Measurements from ENCODE around the gene SREBF1.

The SREBF1 gene

DNA sequence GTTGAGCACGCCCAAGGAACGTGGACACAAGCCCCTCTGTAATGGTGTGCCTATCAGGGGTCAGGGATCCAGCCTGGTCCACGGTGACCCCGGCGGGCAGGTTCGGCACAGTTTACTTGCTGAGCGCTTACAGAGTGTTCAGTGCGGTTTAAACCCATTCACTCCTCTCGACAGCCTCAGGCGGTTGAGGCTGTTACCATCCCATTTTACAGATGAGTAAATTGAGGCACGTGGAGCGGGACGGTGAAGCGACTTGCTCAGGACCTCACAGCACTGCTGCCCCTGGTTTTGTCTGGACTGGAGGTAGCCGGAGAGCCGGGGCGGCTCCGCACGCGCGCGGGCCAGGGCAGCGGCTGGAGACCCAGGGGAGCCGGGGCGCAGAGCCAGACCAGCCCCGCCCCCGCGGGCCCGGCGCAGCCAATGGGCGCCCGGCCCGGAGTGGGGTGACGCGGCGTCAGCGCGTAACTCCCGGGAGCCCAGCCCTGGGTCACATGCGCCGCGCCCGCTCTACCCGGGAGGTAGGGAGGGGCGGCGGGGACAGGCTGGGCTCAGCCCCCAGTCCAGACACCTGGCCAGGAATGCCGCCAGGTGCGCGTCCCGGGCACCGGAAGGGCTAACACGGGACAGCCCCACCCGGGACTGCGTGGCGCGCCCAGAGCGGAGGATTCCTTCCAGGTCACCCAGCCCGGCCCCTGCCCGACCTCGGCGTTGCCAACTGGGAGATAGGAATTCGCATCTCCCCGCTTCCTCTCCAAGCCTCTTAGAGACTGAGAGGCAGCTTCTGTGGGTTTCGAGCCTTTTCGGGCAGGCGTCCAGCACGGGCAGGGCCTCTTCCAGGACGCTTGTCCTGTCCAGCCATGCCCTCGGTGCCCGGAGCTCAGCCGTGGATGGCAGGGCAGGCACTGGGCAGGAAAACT is 3.3 kb upstream of the SREBF1 start:
- peak; percentile 99 for DNase-seq

DNA sequence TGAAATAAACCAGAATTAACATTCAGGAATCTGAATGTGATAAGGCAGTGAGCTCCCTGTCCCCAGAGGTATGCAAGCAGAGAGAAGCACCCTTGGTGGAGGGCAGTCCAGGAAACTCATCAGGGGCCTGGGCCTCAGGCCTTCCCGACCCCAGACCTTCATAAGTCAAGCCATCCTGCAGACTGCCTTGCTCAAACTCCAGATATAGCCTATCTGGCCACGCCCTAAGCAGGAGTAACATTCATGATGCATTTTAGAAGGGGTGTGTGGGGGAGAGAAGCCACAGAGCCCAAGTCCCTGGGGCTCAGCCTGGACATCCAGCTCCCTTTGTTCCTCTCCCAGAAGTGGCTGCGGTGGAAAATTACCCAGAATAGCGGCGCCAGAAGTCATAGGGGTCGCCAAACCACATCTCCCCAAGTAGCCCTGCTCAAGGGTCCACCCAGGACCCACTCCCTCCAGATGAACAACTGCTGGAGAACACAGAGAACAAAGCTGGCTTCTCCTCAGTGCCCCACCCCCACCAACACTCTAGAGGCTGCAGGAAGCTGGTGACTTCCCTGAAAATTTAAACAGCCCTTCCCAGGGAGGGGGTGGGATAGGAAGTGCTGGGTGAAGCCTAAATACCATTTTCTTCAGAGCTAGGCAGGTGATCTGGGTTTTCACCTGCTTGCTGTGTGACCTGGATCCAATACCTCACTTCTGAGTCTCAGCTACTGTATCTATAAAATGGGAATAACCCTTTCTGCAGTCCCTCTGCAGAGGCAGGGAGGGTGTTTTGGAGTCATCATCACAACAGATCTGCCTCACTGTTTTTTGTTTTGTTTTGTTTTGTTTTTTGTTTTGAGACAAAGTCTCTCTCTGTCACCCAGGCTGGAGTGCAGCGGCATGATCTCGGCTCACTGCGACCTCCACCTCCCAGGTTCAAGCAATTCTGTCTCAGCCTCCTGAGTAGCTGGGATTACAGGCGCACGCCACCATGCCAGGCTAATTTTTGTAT is 1.5 kb upstream of the SREBF1 start:
- peak; percentile 96 for DNase-seq

DNA sequence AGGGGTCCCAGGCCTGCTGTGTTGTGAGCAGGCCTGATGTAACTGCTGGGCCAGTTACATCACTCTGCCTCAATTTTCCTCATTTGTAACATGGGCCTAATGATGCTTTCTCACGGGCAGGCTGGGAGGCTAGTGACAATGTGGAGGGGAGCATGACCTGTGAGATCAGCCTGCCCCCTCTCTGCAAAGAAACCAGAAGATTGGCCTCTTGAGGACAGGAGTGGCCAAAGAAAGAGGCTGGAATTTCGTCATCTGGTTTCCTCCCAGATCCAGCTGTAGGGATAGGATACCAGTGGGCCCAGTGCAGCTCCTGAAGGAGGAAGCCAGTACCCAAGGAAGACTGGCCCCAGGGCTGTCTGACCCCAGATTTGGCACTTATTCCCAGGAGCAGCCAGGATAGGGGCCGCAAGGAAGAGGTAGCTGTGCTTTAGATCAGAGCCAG is 615 bp upstream of the SREBF1 start:
- peak; percentile 94 for DNase-seq

DNA sequence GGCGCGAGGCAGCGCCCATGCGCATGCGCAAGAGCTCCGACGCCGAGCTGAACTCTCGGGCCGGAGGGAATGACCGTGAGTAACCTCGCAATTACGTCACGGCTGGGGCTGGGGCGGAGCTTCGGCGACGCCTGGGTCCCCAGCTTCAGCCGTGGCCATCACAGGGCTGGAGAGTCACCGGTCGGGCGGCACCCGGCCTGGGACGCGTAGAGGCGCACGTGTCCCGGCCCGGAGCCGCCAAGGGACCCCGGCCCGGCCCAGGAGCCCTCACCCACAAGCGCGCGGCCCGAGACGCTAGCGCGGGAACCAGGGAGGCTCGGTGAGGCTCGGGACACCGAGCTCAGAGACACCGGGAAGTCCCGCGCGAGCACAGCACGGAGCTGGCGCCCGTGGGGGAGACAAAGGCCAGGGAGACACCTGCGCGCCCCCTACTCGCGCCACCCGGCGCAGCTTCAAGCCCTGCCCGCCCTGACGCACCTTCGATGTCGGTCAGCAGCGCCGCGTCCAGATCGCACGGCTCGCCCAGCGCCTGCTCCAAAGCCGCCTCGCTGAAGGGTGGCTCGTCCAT is 452 bp downstream of the SREBF1 start:
- DNase-seq: peak; percentile 99

DNA sequence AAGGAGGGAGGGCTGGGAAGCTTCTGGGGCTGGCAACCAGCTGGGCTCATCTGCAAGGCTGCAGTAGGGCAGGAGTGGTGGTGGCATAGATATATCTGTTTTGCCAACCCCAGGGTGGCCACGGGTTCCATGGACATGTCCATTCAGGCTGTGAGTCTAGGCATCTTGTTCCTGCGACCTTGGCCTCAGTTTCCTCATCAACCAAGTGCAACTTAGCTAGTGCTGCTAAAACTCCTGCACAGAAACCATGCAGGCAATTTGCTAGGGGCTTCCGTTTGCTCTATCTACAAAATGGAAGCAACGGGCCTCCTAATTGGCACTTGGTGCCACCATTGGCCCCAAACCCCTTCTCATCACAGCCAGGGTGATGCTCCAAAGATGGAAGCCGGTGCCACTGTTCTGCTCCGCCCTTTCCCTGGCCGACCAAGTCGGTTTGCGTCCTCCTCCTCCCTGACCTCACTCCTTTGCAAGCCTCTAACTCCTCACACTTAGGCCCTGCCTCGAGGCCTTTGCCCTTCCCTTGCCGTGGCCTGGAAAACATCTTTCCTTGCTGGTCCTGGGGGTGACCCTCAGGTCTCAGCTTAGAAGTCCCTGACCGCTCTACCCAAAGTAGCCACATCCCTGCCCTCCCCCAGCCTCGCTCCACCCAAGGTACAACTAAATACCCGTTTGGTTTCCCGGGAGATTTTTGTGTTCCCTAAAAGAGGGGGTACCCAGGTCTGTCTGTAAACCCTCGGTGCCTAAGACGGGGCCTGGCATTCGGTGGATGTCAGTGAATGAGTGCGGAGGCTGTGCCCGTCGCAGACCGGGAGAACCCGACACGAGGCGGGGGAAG is 1.2 kb downstream of the SREBF1 start:
- no peak for DNase-seq

DNA sequence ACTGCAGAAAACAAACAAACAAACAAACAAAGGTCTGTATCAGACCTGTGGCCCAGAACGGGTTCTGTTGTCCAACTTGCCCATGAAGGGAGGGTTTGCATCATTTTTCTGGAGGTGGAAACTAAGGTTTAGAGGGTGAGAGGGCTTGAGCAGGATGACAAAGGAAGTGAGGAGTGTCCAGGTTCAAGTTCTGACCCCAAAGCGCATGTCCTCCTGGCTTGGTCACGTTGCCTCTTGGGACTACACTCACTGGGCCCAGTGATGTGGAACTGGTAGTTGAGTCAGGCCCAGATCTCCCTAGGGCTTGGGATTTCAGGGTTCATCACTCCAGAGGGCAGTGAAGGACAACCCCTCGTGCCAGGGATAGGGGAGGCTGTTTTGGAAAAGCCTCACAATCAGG is 1.8 kb downstream of the SREBF1 start:
- no peak for DNase-seq

DNA sequence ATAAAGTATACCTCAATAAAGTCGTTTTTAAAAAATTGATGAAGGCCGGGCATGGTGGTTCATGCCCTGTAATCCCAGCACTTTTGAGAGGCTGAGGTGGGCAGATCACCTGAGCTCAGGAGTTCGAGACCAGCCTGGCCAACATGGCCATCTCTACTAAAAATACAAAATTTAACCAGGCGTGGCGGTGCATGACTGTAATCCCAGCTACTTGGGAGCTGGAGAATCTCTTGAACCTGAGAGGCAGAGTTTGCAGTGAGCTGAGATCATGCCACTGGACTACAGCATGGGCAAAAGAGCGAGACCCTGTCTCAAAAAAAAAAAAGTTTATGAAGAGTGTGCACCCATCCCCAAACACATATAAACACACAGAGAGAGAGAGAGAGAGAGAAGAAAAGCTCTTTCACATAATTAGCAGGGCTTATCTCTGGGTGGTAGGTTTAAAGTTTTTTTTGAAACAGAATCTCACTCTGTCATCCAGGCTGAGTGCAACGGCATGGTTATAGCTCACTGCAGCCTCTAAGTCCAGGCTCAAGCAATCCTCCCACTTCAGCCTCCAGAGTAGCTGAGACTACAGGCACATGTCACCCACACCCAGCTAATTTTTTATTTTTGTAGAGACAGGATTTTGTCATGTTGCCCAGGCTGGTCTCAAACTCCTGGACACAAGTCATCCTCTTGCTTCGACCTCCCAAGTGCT is 3.0 kb downstream of the SREBF1 start:
- DNase-seq: no peak

DNA sequence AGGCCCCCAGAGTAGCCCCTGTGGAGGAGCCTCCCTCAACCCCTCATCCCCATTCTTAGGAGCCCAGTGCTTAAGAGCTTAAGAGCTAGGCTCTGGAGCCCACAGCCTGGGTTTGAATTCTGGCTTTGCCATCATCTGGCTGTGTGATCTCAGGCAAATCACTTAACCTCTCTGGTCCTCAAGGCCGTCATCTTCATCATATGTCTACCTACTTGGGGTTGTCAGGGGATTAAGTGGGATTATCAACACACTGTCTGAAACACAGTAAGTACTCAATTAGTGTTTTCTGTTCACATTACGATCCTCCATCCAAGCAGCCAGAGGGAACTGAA is 4.8 kb downstream of the SREBF1 start:
- no peak for DNase-seq

DNA sequence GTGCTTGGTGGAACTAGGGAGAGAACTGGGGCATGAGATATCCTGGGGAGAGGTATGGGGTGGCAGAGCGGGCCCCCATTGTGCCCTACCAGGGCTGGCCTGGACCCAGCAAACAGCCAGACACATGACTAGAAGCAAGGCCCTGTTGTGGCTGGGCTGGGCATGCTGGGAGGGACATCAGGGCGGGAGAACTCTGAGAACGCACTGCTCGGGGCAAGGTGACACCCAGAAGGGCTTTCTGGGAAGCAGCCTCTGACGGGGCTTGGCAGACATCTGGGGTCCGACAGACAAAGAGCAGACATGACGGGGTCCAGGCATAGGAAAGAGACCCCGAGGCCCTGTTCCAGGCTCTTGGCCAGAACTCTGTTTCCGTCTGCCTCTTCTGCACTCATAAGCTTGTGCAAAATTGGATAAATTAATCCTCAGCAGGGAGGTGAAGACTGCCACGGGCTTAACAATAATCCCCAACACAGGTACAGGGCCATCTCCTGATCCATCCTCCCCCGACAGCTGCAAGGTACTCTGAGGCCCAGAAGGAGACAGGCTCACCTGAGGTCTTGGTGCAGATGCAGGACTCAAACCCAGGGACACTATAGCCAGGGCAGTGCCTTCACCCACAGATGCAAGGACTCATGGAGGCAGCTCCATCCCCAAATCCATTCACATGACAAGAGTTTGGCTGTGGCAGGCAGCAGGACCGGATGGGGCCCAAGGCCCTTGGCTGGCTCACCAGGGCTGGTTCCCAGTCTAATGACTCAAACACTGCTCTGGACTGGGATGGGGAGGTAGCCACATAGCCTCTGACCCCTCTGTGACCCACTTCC is 5.4 kb downstream of the SREBF1 start:
- no peak for DNase-seq

DNA sequence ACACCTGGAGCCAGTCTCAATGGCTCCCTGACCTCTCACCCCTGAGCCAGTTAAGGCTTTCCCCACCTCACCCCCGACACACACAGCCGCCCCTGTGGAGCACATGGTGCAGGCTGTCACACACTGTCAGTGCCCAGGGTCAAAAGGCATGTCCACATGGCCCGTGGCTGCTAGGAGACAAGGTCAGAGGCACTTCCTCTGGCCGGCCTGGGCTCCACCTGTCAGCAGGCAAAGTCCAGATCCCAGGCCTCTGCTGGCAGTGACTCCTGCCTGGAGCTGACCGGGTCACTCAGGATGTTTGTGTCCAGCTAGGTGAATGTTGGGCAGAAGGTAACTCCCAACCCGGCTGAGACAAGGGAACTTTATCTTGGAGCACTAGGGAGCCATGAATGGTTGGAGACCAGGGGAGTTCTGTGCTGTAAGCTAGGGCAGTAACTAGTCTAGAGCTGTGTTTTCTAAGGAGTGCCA is 6.0 kb downstream of the SREBF1 start:
- DNase-seq: no peak

DNA sequence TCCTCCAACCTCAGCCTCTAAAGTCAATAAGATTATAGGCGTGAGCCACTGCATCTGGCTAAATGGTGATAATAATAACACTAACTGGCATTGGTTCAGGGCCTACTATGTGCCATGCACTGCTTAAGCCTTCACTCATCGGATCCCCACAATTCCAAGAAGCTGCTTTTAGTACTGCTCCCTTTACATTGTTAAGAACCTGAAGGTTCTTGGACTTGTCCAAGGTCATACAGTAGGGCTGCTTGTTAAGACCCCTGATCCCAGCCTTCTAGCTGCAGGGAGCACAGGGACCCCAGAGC is 6.6 kb downstream of the SREBF1 start:
- DNase-seq: no peak

DNA sequence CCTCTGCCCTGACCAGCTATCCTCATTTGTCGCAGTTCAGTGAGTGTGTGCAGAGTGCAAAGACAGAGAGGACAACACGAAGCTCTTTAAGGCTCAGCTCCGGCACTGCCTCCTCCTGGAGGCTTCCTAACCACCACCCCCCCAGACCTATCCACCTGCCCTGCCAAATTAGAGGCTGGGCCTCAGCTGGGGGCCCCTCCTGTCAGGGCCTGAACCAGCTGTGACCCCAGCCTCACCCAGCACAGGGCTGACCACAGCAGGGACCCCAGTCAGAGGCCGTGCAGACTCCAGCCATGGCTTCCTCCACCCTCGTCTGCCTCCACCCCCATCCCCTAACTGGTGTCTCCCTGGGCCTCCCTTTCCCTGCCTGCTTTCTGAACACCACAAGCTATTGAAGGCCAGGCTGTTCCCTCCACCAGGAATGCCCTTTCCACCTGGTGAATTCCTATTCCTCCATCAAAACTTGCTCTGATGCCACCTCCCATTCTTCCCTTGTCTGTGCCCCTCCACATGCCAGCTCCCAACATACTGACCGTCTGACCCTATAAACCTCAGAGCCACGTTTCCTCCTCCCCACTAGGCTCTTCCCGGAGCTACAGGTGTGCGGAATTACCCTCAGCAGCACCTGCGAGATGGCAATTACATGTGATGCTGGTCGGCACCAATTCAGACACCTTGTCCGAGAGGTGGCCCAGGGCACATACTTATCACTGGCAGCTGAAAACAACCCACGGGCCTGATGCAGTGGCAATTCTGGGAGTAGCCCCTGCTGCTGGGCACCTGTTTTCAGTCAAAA is 8.8 kb downstream of the SREBF1 start:
- DNase-seq: no peak

DNA sequence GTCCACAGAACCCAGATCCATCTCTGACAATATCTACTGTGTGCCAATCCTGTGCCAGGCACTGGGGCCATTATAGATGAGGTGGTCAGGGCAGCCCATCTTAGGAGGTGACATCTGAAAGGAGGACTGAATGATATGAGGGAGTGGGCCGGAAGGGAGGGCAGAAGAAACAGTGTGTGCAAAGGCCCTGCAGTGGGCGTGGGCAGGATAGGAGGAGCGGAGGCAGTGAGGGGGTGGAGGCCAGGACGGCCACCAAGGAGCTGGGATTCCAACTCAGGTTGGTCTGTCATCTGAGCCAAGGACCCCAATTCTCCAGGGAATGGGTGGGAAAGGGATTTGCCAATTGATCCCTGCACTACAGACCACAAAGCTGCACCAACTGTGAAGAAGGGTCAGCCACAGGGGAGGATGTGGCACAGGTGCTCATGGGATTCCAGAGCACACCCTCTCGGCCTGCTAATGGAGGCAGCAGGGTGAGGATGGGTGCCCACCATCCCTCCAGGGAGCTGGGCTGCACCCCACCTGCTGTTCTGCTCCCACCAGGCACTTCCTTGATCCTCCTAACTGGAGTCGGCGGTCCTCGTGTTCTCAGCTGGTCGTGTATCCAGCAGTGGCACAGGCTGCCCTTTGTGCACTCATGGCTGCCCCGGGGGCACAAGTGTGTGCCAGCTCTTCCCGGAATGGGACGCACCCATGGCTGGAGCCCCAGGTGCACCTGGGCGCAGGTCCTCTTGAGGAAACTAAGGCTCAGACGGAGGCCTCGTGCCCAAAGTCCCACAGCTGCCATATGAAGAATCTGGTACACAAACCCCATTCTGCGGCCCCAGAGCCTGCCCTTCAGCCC is 9.6 kb downstream of the SREBF1 start:
- no peak for DNase-seq

DNA sequence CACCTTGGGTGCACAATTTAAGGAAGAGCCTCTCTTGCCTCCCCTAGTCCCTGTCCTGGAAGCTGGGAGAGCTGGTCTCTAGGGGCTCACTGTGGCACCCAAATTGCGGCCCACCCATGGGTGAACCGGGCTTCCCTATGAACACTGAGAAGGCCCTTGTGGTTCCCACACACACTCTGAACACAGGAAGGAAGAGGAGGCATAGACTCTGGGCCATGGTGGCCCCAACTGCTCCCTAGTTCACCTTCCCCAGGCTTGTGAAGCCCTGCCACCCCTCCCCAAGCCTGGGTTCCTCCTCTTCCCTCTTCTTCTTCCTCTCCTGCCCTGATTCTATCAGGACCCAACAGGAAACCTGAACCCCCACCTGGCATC is 10.5 kb downstream of the SREBF1 start:
- DNase-seq: no peak

DNA sequence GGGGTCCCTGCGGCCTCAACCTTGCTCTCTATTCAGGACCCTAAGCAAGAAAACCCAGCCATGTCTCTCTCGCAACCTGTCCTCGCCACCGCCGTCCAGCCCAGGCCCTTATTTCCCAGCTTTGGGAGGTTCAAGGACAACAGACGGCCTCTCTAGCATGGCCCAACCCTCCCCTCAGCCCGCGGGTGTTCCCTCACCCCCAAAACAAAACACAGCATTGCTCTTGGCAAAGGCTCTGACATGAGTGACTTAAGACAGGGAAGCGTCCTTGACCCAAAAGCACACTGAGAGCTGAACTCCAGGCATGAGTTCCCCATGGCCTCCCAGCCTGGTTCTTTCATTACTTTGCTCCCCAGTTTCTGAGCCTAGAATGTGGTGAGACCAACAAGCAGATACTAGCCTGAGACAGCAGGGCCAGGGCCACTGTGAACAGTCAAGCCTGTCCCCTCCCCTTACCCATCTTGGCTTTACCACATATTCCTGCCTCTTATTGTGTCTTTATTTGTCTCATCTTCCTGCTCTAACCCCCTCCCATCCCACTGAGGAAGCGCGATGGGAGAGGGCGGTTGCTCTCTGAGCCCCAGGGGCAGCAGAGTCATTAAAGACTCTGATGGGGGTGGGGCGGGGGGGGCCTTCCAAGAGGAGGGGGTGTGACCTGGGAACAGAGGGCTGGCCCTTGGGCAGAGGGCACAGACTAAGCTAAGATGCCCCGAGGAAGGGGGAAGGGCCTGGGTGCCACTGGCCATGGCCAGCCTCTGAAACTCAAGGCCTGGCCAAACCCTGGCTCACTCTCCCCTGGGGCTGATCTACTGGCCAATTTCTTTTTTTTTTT is 11.8 kb downstream of the SREBF1 start:
- DNase-seq: peak; percentile 80

DNA sequence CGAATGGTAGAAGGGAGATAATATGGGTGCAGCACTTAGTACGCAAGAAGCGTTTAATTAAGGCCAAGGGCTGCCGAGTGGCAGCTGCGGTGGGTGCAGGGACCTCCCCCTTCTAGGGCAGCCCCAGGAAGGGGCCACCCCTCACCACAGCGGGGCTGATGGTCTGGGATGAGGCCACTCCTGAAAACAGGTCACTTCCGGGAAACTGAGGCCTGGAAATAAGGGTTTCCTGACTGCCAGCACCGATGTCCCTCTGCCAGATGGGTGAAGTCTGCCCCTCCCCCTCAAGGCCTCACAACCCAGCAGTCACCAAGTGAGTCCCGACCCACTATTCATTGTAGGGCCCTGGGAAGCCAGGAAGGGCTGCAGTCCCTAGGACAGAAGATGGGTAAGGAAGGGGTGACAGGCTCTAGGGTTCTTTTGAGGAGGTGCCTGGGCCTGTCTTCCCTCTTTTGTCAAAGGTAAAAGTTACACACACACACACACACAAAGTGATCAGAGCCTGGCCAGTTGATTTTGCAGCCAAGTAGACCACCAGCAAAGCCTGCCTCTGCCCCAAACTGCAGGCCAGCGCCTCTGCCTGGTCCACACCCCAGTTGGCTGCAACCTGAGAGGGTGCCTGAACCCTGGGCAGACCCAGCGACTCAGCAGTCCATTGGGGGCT is 12.5 kb downstream of the SREBF1 start:
- no peak for DNase-seq

DNA sequence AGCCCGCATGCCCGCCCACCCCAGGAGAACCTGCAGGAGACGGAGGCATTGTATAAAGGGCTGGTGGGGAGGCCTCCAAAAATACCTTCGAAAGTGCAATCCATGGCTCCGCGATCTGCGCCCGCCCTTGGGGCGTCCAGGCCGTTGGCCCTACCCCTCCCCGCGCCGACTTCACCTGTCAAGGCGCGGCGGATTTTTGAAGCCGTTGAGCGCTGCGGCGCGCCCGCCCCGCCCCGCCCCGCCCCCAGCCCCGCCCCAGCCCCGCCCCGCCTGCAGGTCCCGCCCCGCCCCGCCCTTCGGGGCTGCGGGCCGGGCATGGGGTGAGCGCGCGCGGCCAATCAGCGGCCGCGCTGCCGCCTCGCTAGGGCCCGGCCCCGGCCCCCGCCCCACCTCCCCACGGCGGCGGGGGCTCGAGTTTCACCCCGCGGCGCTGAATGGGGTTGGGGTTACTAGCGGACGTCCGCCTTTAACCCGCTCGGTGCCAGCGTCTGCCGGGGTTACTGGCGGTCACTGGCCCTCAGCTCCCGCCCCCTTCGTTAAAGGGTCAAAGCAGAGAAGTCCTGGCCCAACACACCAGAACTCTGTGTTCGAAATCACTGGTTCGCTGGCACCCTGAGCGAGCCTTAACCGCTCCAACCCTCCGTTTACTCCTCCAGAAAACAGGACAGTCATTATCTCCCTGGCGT is 13.2 kb downstream of the SREBF1 start:
- peak; percentile 97 for DNase-seq

Measured in islet precursor cell (in vitro differentiated cells).